LNCAP (cell line): Measurements from ENCODE around the gene MCF2L2.

Experiments used
- CTCF ChIP-seq: fragments of 450-650 bp; IDR thresholded peaks from 2 replicates; pipeline ENCODE4 v1.5.1; 2017; ENCODE audit warnings: mild to moderate bottlenecking

Gene MCF2L2

GRCh38 chr3:183291497-183292031, 136.9 kb downstream of the MCF2L2 start:
- no peak for TF ChIP-seq CTCF

DNA sequence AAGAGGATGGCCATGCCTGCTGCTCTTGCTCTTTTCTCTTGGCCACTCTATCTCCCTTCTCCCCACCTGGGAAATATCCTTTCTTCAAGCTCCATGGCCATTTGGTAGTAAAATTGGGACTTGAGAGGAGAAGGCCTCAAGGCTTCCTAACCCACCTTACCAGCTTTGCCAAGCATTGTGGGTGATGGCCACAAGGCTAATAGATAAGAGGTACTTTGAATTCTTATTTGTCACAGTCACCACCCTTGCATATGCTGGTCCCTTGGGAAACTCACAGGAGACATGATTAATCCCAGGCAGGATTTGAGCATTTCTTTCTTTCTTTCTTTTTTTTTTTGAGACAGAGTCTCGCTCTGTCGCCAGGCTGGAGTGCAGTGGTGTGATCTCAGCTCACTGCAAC, 138.2 kb downstream of the MCF2L2 start:
- no peak for TF ChIP-seq CTCF

DNA sequence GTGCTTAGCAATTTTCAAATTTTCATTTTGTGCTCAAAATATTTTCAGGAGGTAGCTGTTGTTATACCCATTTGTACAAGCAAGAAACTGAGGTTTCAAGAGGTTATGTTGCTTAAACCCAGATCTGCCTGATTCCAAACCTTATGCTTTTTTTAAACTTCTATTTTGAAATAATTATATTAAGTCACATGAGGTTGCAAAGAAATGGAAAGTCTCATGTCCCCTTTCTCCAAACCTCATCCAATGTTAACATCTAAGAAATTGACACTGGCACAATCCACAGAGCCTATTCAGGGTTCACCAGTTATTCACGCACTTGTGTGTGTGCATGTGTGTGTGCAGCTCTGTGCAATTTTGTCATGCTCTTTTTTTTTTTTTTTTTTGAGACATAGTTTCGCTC, 140.3 kb downstream of the MCF2L2 start:
- no peak for TF ChIP-seq CTCF

GRCh38 chr3:183287301-183287971, 141.0 kb downstream of the MCF2L2 start:
- no peak for TF ChIP-seq CTCF

- TF ChIP-seq CTCF: no peak
Measured at GRCh38 chr3:183285828-183286457, 142.5 kb downstream of the MCF2L2 start.

DNA sequence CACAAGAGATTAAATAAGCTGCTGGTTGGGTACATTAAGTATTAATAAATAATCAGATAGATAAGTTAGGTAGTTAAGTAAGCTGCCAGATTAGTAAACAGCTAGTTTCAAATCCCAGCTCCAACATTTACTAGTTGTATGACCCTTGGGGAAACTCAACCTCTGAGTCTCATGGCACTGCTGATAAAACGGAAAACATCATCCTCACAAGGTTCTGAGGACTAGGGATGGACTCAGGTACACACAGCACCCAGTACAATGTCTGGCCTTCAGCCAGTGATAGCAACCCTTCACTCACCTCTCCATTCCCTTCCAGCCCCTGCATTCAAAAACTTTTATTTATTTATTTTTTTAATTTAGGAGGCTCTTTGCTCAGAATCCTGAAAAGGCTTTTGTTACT, 143.1 kb downstream of the MCF2L2 start:
- TF ChIP-seq CTCF: no peak

GRCh38 chr3:183284570-183284969, 143.8 kb downstream of the MCF2L2 start:
- TF ChIP-seq CTCF: no peak
